Measurements from ENCODE around the gene LYSMD1. TPM values are rescaled to one million over a fixed set of nuclear protein-coding genes. Genes with fewer than 3 reads are reported as not detected.

The LYSMD1 gene
- total and polyA plus RNA-seq, 2 donors (not counting 3 experiments of a cell fraction or from before 2014, with no cell fraction given) = 1.7 to 8.2 TPM

DNA sequence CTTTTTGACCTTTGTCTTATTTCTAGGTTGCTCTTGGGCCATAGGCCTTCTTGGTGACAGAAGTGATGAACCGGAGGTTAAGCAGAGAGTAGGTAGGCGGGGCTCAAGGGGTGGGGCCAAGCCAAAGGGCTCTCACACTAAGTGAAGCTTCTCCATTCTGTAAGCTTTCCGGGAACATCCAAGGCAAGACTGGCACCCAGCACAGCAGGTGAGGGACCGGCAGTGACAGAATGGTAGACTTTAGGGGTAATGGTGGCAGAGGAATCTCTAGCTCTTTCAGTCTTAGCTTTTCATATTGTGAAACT, 9.2 kb downstream of the LYSMD1 start, which contains the start of gene TNFAIP8L2:
Gene TNFAIP8L2, plus strand, starts transcription at position 135 of the 305 bp plus-strand sequence. CDS start 2,049 bp downstream, outside the sequence.
- CTCF ChIA-PET = interaction anchor here (0.5 to 11.7 kb wide), 13 partner anchors 8 to 186 kb away, joined by 3 to 623 read pairs (median 3); partner anchors contain the start of genes C1orf56, GABPB2 and TMOD4
- H3K9me3 ChIP-seq (replicated peaks; ENCODE audit: control insufficient read depth, insufficient read depth, low read length) = no peaks in the 10 kb centered on the region

DNA sequence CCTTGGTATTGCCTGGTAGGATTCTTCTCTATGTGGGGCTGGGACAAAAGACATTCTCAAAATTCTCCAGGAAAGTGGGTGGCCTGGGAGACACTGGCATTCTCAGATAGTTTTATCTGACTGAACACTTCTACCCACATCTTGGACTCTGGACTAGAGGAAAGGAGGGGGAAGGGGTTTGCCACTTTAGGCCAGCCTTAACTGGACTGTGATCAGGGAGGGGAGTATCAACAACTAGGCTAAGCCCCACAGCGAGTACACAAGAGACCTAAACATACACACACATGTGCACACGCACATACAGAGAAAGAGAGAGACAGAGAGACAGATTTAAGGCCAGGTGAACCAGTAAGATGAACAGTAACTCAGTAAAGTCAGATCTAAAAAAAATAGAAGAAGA, 18.0 kb downstream of the LYSMD1 start:
- CTCF ChIA-PET = interaction anchor here (1.2 to 2.3 kb wide), 3 partner anchors 9 to 48 kb away, joined by 3 to 9 read pairs (median 5); partner anchors contain the start of gene TNFAIP8L2

More for the DNA sequence above, 9.2 kb downstream of the LYSMD1 start, which contains the start of gene TNFAIP8L2:
- no peaks in the 10 kb centered on the region for H3K27me3 ChIP-seq (ENCODE audit: control insufficient read depth in 2 of 2, insufficient read depth in 2 of 2, low read length in 2 of 2)
- H3K4me1 ChIP-seq (ENCODE audit: control insufficient read depth, extremely low read depth, insufficient read depth, low read length) = peaks cover 18% of the 10 kb centered on the region
- peak within 1 kb of the TSS; percentile 25 for H3K27ac ChIP-seq (ENCODE audit: insufficient read depth, low read depth, low read length)
- BruUV-seq (replicated peaks) = no TSS peak
- no peak within 1 kb of the TSS for H3K9ac ChIP-seq (replicated peaks; ENCODE audit: extremely low read depth, insufficient read depth, low read length)
- H3K4me3 ChIP-seq (replicated peaks in 1 of 3; ENCODE audit: insufficient read depth in 1 of 3, low read depth in 1 of 3, low read length in 3 of 3) = no peak within 1 kb of the TSS
- H2AFZ ChIP-seq (ENCODE audit: low read depth, low read length) = no peak within 1 kb of the TSS
- peaks cover 2 to 13% of the 10 kb centered on the region in 2 experiments for H3K36me3 ChIP-seq (ENCODE audit: control insufficient read depth in 2 of 2, extremely low read depth in 1 of 2, insufficient read depth in 2 of 2, low read length in 2 of 2)
- peak within 1 kb of the TSS; percentile 52 for H3K4me2 ChIP-seq (ENCODE audit: insufficient read depth, low read length)
- intact Hi-C loops (cut with micrococcal nuclease) = loop anchor here (1.0 kb wide), 2 partner anchors 57 to 86 kb away; partner anchors contain the start of gene GABPB2
- DNase-seq (ENCODE audit: low read depth, low spot score) (no peak), FAIRE-seq (no peak)
- H3K9me1 ChIP-seq (replicated peaks; ENCODE audit: control insufficient read depth, extremely low read depth, insufficient read depth, low read length) = no peaks in the 10 kb centered on the region
- no peaks in the 10 kb centered on the region for H4K20me1 ChIP-seq (replicated peaks; ENCODE audit: control insufficient read depth, extremely low read depth, insufficient read depth, low read length)
- no peaks in the 10 kb centered on the region for H3K79me2 ChIP-seq (ENCODE audit: control insufficient read depth, insufficient read depth, low read length)
- dilution Hi-C loops (cut with MboI; ENCODE audit: extremely low pct_ligation_motif_present, low sequenced_read_pairs) = no loop called here
- no peak for TF ChIP-seq POLR2AphosphoS5 (IDR thresholded peaks at IDR 0.05; ENCODE audit: insufficient read depth, low read depth, low read length)
- no peak for TF ChIP-seq JUN (IDR thresholded peaks at IDR 0.05; ENCODE audit: borderline replicate concordance, insufficient read depth, insufficient read length, low read depth)
- POLR2A ChIA-PET = interaction anchor here (3.0 kb wide), 1 partner anchor 57 kb away, joined by 16 read pairs; no protein-coding TSS in a partner anchor

More for the DNA sequence above, 18.0 kb downstream of the LYSMD1 start:
- Histone ChIP-seq H3K79me2 (ENCODE audit: control insufficient read depth, insufficient read depth, low read length) (no peaks in the 10 kb centered on the region), H3K4me3 (replicated peaks in 1 of 3; ENCODE audit: insufficient read depth in 1 of 3, low read depth in 1 of 3, low read length in 3 of 3) (no peak overlapping the region), H3K9ac (replicated peaks; ENCODE audit: extremely low read depth, insufficient read depth, low read length) (no peak overlapping the region), H3K36me3 (ENCODE audit: control insufficient read depth in 2 of 2, extremely low read depth in 1 of 2, insufficient read depth in 2 of 2, low read length in 2 of 2) (peaks cover 0 to under 1% of the 10 kb centered on the region in 2 experiments), H3K9me3 (replicated peaks; ENCODE audit: control insufficient read depth, insufficient read depth, low read length) (no peaks in the 10 kb centered on the region), H4K20me1 (replicated peaks; ENCODE audit: control insufficient read depth, extremely low read depth, insufficient read depth, low read length) (no peaks in the 10 kb centered on the region), H3K4me2 (ENCODE audit: insufficient read depth, low read length) (no peak overlapping the region), H3K4me1 (ENCODE audit: control insufficient read depth, extremely low read depth, insufficient read depth, low read length) (peaks cover 29% of the 10 kb centered on the region), H3K9me1 (replicated peaks; ENCODE audit: control insufficient read depth, extremely low read depth, insufficient read depth, low read length) (no peaks in the 10 kb centered on the region), H3K27me3 (ENCODE audit: control insufficient read depth in 2 of 2, insufficient read depth in 2 of 2, low read length in 2 of 2) (no peaks in the 10 kb centered on the region), H3K27ac (ENCODE audit: insufficient read depth, low read depth, low read length) (no peak overlapping the region), H2AFZ (ENCODE audit: low read depth, low read length) (no peak overlapping the region)
- DNase-seq (ENCODE audit: low read depth, low spot score) (no peak), FAIRE-seq (no peak)
- no TSS peak for BruUV-seq (replicated peaks)
- dilution Hi-C loops (cut with MboI; ENCODE audit: extremely low pct_ligation_motif_present, low sequenced_read_pairs) (no loop called here), intact Hi-C loops (cut with micrococcal nuclease) (loop anchor here (2.0 to 5.0 kb wide), 3 partner anchors 41 to 170 kb away; partner anchors contain the start of gene GABPB2)
- POLR2A ChIA-PET = interaction anchor here (0.7 kb wide), 1 partner anchor 288 kb away, joined by 3 read pairs; no protein-coding TSS in a partner anchor
- TF ChIP-seq, protein P1, sequence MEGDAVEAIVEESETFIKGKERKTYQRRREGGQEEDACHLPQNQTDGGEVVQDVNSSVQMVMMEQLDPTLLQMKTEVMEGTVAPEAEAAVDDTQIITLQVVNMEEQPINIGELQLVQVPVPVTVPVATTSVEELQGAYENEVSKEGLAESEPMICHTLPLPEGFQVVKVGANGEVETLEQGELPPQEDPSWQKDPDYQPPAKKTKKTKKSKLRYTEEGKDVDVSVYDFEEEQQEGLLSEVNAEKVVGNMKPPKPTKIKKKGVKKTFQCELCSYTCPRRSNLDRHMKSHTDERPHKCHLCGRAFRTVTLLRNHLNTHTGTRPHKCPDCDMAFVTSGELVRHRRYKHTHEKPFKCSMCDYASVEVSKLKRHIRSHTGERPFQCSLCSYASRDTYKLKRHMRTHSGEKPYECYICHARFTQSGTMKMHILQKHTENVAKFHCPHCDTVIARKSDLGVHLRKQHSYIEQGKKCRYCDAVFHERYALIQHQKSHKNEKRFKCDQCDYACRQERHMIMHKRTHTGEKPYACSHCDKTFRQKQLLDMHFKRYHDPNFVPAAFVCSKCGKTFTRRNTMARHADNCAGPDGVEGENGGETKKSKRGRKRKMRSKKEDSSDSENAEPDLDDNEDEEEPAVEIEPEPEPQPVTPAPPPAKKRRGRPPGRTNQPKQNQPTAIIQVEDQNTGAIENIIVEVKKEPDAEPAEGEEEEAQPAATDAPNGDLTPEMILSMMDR (IDR thresholded peaks at IDR 0.05; ENCODE audit: extremely low read depth in 1 of 2, insufficient read depth in 1 of 2, low read depth in 1 of 2, low read length in 2 of 2) = no peak
- TF ChIP-seq, protein P2, sequence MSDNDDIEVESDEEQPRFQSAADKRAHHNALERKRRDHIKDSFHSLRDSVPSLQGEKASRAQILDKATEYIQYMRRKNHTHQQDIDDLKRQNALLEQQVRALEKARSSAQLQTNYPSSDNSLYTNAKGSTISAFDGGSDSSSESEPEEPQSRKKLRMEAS (IDR thresholded peaks at IDR 0.05; ENCODE audit: insufficient read depth, insufficient read length) = no peak
- no peak for TF ChIP-seq POLR2AphosphoS5 (IDR thresholded peaks at IDR 0.05; ENCODE audit: insufficient read depth, low read depth, low read length)
- TF ChIP-seq JUN (IDR thresholded peaks at IDR 0.05; ENCODE audit: borderline replicate concordance, insufficient read depth, insufficient read length, low read depth) = no peak
- TF ChIP-seq POLR2A (IDR thresholded peaks at IDR 0.05; ENCODE audit: low read depth, low read length) = no peak
- no peak for TF ChIP-seq EZH2 (IDR thresholded peaks at IDR 0.05; ENCODE audit: borderline replicate concordance, low read depth, low read length, severe bottlenecking)
- TF ChIP-seq FOS (IDR thresholded peaks at IDR 0.05; ENCODE audit: borderline replicate concordance, insufficient read depth, low read length) = no peak
- TF ChIP-seq MYC (IDR thresholded peaks at IDR 0.05; ENCODE audit: low read depth, low read length) = no peak
- TF ChIP-seq GATA2 (IDR thresholded peaks at IDR 0.05; ENCODE audit: insufficient read depth, insufficient read length, low read depth, low read length) = no peak
